Mammary epithelial cell (primary cell): ENCODE data around the gene S100A14.

ENCODE experiments used
- EZH2 ChIP-seq: IDR thresholded peaks from 2 replicates; pipeline ENCODE4 v1.6.1; 2012; ENCODE audit warnings: low read length, inconsistent platforms, borderline replicate concordance
- TF ChIP-seq, protein P1 (sequence below), 2 donors: IDR thresholded peaks in 1 of 2; conservative IDR thresholded peaks in 1 of 2; 2 replicates each; pipeline ENCODE4 v1.5.1; 2011 to 2012; ENCODE audit warnings: inconsistent platforms in 2 of 2, low read length in 2 of 2, mild to moderate bottlenecking in 2 of 2, control low read depth in 1 of 2, low read depth in 1 of 2; ENCODE audit not compliant: insufficient read depth in 1 of 2; ENCODE audit errors: extremely low read depth in 1 of 2

DNA sequence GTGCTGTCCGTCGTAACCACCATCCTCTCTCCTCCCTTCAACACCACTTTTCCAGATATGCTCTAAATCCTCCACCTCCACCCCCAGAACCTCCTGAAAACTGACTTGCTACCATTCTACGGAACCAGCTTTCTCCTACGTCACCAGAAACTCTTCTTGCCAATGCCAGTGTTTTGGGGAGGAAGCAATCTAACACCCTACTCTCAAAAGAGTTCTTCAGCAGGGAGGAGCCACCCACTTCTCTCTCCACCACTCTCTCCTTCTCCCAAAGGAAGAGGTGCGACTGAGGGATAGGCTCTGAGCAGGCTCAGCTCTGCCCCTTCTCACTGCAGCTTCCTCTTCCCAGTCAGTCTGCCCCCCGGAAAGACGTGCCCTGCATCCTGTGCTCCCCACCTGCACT, 44.4 kb downstream of the S100A14 start:
- TF ChIP-seq, protein P1, sequence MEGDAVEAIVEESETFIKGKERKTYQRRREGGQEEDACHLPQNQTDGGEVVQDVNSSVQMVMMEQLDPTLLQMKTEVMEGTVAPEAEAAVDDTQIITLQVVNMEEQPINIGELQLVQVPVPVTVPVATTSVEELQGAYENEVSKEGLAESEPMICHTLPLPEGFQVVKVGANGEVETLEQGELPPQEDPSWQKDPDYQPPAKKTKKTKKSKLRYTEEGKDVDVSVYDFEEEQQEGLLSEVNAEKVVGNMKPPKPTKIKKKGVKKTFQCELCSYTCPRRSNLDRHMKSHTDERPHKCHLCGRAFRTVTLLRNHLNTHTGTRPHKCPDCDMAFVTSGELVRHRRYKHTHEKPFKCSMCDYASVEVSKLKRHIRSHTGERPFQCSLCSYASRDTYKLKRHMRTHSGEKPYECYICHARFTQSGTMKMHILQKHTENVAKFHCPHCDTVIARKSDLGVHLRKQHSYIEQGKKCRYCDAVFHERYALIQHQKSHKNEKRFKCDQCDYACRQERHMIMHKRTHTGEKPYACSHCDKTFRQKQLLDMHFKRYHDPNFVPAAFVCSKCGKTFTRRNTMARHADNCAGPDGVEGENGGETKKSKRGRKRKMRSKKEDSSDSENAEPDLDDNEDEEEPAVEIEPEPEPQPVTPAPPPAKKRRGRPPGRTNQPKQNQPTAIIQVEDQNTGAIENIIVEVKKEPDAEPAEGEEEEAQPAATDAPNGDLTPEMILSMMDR (conservative IDR thresholded peaks at IDR 0.05 in 1 of 2, IDR thresholded peaks at IDR 0.05 in 1 of 2; ENCODE audit: extremely low read depth in 1 of 2, insufficient read depth in 1 of 2, low read depth in 1 of 2, low read length in 2 of 2) = no peak
- no peak for TF ChIP-seq EZH2
